Activated naive CD8-positive, alpha-beta T cell treated with anti-CD3 and anti-CD28 coated beads, Interleukin-2, amount 10 ng/mL, durations not matched to agents 7 days and 5 days (primary cell): ENCODE results near the gene NANOGP8. TPM values are rescaled to one million over a fixed set of nuclear protein-coding genes. Genes with fewer than 3 reads are reported as not detected.

Source experiments
- ATAC-seq: fragments of 150-1000 bp; cut with Tn5 transposase; one replicate; pipeline ENCODE4 v1.10.0; 2021; ENCODE audit warnings: low read depth, moderate library complexity
- POLR2A ChIA-PET: fragments of 350-600 bp; sonication (Branson Sonifier 250); formaldehyde crosslinking; loops from one replicate; lab custom pipeline; 2021; ENCODE audit warnings: antibody characterized with exemption; lab: Charles Lee
- DNase-seq: peaks from one replicate; pipeline ENCODE4 v3.0.0; 2021
- H3K27ac Mint-ChIP-seq: one replicate; pipeline ENCODE4 v1.8.0; 2022; ENCODE audit warnings: mild to moderate bottlenecking, mixed read lengths
- H3K27me3 Mint-ChIP-seq: one replicate; pipeline ENCODE4 v1.8.0; 2022; ENCODE audit warnings: mild to moderate bottlenecking, moderate library complexity, mixed read lengths
- H3K36me3 Mint-ChIP-seq: one replicate; pipeline ENCODE4 v1.8.0; 2021; ENCODE audit warnings: mild to moderate bottlenecking, mixed read lengths
- H3K4me1 Mint-ChIP-seq: one replicate; pipeline ENCODE4 v1.8.0; 2021; ENCODE audit warnings: mixed read lengths
- H3K4me3 Mint-ChIP-seq: one replicate; pipeline ENCODE4 v1.8.0; 2022; ENCODE audit warnings: mild to moderate bottlenecking, moderate library complexity, mixed read lengths
- H3K9me3 Mint-ChIP-seq: one replicate; pipeline ENCODE4 v1.8.0; 2021; ENCODE audit warnings: mixed read lengths
- total RNA-seq, 2 experiments: library from RNA; stranded (reverse); gene quantifications; one replicate each; pipeline ENCODE4 v1.2.3, GENCODE V29; 2021

NANOGP8 gene
- total RNA-seq, 2 experiments from 2014 or later = not detected

DNA sequence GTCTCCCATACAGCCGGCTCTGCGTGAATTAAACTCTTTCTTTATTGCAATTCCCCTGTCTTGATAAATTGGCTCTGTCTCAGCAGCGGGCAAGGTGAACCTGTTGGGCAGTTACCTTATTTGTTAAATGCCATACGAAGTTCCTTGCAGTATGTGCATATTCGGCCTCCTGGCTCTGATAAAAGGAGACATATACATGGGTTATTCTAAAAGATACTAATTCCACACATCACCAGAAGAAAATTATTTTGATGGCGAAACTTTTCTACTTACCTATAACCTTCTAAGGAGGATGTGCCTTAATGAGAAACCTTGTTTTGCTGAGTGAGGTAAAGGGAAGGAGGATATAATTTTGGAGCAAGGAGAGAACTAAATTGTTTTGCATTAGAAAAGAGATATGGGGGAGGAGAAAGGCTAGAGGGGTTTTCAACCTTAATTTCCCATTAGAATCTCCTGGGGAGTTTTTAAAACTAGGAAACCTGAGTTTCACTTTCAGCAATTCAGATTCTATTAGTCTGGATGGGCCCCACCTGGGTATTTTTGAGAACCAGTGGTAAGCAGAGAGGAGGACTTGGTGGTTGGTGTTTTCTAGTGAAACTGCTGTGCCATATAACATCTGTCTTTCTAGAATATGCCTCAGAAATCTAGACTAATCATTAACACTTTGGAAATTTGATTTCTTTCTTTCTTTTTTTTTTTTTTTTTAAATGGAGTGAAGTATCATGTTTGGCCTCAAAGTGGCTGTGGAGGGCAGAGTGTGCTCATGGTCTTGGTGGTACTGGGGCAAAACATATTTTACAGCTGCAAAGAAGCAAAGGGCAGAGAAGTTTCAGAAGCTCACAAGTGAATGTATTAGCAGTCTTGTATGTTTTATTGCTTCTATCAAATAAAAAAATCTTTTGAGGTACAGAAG lies 23.0 kb downstream of the NANOGP8 start:
- POLR2A ChIA-PET = no interaction called here
- Mint-ChIP-seq H3K36me3 (no peaks in the 10 kb centered on the region), H3K4me1 (no peaks in the 10 kb centered on the region), H3K27me3 (peaks cover 2% of the 10 kb centered on the region), H3K4me3 (no peak overlapping the region), H3K9me3 (no peaks in the 10 kb centered on the region), H3K27ac (no peak overlapping the region)
- no peak for DNase-seq
- no peak for ATAC-seq

- peaks cover 2% of the 10 kb centered on the region for H3K27me3 Mint-ChIP-seq
- POLR2A ChIA-PET = no interaction called here
- no peaks in the 10 kb centered on the region for H3K4me1 Mint-ChIP-seq
- H3K36me3 Mint-ChIP-seq = no peaks in the 10 kb centered on the region
- H3K27ac Mint-ChIP-seq = no peak overlapping the region
- no peak for ATAC-seq
- no peak for DNase-seq
- H3K4me3 Mint-ChIP-seq = no peak overlapping the region
- H3K9me3 Mint-ChIP-seq = no peaks in the 10 kb centered on the region
Measured at GRCh38 chr15:35061161-35061824, 23.8 kb downstream of the NANOGP8 start.

DNA sequence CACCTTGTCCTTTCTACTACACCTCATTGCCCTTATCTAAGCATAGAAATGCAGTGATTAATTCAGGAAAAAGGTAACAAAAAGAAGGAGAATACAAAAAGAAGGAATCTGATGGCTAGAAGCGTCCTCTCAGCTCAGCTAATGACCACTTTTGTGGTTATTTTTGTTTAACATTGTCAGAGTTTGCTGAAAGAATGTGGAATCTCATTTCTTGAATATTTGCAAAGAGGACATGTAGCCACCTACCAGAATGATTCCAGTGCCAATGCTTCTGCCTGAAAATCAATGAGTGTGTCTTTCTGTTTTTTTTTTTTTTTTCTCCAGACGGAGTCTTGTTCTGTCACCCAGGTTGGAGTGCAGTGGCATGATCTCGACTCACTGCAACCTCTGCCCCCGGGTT lies 24.5 kb downstream of the NANOGP8 start:
- H3K9me3 Mint-ChIP-seq = no peaks in the 10 kb centered on the region
- POLR2A ChIA-PET = no interaction called here

GRCh38 chr15:35058534-35059054 lies 26.5 kb downstream of the NANOGP8 start:
- no peak overlapping the region for H3K27ac Mint-ChIP-seq

More for the DNA sequence above, 24.5 kb downstream of the NANOGP8 start:
- no peaks in the 10 kb centered on the region for H3K4me1 Mint-ChIP-seq
- ATAC-seq (no peak), DNase-seq (no peak)
- H3K27ac Mint-ChIP-seq = no peak overlapping the region
- H3K36me3 Mint-ChIP-seq = no peaks in the 10 kb centered on the region
- H3K27me3 Mint-ChIP-seq = peaks cover 2% of the 10 kb centered on the region
- H3K4me3 Mint-ChIP-seq = no peak overlapping the region

DNA sequence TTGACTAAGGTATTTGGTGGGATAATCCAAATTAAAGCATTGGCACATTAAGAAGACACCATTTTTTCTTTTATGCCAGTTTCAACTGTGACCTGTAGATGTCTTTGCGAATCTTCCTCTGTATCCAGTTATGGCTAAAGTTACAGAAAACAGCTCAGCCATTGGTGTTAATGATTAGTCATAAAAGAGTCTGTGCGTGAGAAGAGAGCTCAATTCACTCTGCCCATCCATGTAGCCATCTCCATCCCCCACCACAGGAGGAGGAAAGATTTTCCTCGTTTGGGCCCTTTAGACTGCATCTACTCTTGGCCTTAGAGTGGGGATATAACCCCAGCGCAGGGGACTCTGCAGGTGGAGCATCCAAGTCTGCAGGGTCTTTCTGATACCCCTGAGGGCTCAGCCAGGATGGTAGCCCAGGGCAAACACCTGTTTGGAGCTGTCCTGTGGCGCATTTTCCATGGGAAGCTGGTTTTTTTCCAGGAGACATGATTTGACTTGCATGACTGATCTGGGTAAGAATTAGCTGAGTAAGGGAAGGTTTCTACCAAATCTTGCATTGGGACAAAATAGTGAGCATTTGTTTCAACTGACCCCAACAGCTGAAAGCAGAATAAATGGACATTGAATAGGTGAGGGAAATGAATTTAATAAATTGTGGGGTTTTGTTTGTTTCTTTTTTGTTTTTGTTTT lies 29.5 kb downstream of the NANOGP8 start:
- no peak overlapping the region for H3K27ac Mint-ChIP-seq

More at GRCh38 chr15:35058534-35059054, 26.5 kb downstream of the NANOGP8 start:
- peaks cover 2% of the 10 kb centered on the region for H3K27me3 Mint-ChIP-seq
- POLR2A ChIA-PET = no interaction called here
- H3K9me3 Mint-ChIP-seq = no peaks in the 10 kb centered on the region
- H3K36me3 Mint-ChIP-seq = no peaks in the 10 kb centered on the region
- H3K4me3 Mint-ChIP-seq = no peak overlapping the region
- no peak for DNase-seq
- H3K4me1 Mint-ChIP-seq = no peaks in the 10 kb centered on the region
- ATAC-seq = no peak

GRCh38 chr15:35054380-35054779 lies 30.7 kb downstream of the NANOGP8 start:
- ATAC-seq (no peak), DNase-seq (no peak)
- POLR2A ChIA-PET = no interaction called here
- no peak overlapping the region for H3K4me3 Mint-ChIP-seq
- H3K9me3 Mint-ChIP-seq = no peaks in the 10 kb centered on the region
- H3K27ac Mint-ChIP-seq = no peak overlapping the region
- H3K36me3 Mint-ChIP-seq = no peaks in the 10 kb centered on the region
- no peaks in the 10 kb centered on the region for H3K4me1 Mint-ChIP-seq
- peaks cover 2% of the 10 kb centered on the region for H3K27me3 Mint-ChIP-seq

More for the DNA sequence above, 29.5 kb downstream of the NANOGP8 start:
- no peak overlapping the region for H3K4me3 Mint-ChIP-seq
- peaks cover 2% of the 10 kb centered on the region for H3K27me3 Mint-ChIP-seq
- H3K9me3 Mint-ChIP-seq = no peaks in the 10 kb centered on the region
- no peaks in the 10 kb centered on the region for H3K36me3 Mint-ChIP-seq
- POLR2A ChIA-PET = no interaction called here
- no peak for ATAC-seq
- no peaks in the 10 kb centered on the region for H3K4me1 Mint-ChIP-seq
- no peak for DNase-seq

GRCh38 chr15:35047996-35048395 lies 37.1 kb downstream of the NANOGP8 start:
- no peaks in the 10 kb centered on the region for H3K36me3 Mint-ChIP-seq
- H3K4me3 Mint-ChIP-seq = no peak overlapping the region
- ATAC-seq (no peak), DNase-seq (no peak)
- no peak overlapping the region for H3K27ac Mint-ChIP-seq
- H3K27me3 Mint-ChIP-seq = no peaks in the 10 kb centered on the region
- no peaks in the 10 kb centered on the region for H3K9me3 Mint-ChIP-seq
- H3K4me1 Mint-ChIP-seq = no peaks in the 10 kb centered on the region
- POLR2A ChIA-PET = no interaction called here

DNA sequence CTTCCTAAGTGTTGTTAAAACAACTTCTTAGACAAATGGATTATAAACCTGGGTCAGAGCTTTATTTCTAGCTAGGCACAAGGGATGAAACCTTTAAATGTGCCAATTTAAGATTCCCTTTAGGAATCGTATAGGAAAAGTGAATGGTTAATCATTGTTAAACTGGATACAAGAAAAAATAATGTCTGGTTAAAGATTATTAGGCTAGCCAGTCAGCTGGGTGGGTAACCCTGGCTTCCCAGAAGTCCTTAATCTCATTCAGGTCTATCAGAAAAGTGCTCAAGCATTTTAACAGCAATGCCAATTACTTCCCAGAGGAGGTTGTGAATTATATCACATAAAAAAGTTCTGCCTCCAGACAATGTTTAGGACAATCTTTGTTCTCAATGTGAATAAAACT lies 37.6 kb downstream of the NANOGP8 start:
- no peaks in the 10 kb centered on the region for H3K36me3 Mint-ChIP-seq
- H3K9me3 Mint-ChIP-seq = no peaks in the 10 kb centered on the region
- DNase-seq (no peak), ATAC-seq (no peak)
- no peak overlapping the region for H3K4me3 Mint-ChIP-seq
- no peaks in the 10 kb centered on the region for H3K4me1 Mint-ChIP-seq
- POLR2A ChIA-PET = no interaction called here
- H3K27me3 Mint-ChIP-seq = no peaks in the 10 kb centered on the region
- no peak overlapping the region for H3K27ac Mint-ChIP-seq

- Mint-ChIP-seq H3K36me3 (no peaks in the 10 kb centered on the region), H3K4me3 (no peak overlapping the region), H3K9me3 (no peaks in the 10 kb centered on the region), H3K27me3 (no peaks in the 10 kb centered on the region), H3K27ac (no peak overlapping the region), H3K4me1 (no peaks in the 10 kb centered on the region)
- ATAC-seq (no peak), DNase-seq (no peak)
- POLR2A ChIA-PET = no interaction called here
Measured at GRCh38 chr15:35043373-35044095, 41.6 kb downstream of the NANOGP8 start.

DNA sequence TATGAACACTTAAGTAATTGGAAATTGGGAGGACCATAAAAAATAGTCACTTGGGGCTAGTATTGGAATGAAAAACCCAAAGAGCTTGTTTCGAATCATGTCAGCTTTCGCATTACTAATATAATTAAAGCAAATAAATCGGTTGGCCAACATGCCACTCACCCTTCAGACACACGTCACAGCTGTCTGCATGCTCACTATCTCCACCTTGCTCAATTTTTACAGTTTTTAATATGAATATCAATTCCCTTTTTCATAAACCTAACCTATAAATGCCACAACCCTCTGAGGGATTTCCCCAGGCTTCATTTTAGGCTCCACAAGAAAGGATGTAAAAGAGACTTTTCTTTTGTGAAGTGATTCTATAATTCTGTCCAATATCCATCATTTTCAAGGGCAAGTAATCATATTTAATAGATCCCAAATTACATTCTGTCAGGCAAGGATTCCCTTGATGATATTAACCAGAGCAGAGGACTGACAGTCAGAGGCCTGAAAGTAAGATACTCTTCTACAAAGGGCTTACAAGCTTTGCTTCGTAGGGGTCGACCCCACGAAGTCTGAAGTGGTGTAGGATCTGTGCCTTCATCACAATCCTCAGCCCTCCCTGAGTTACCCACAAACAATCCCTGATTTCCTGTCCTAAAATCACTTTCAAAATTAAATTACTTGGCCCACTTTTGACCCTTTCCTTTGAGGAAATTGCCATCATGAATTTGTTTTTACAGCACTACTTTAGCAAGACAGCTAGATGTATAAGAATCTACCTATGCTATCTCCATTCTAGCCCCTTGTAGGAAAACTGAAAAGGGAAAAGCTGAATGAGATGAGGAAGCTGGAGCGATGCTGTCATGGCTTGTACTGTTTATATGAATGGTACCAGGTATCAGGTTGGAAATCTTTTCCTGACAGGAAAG lies 44.5 kb downstream of the NANOGP8 start:
- H3K27me3 Mint-ChIP-seq = no peaks in the 10 kb centered on the region
- POLR2A ChIA-PET = no interaction called here
- H3K36me3 Mint-ChIP-seq = no peaks in the 10 kb centered on the region
- no peak overlapping the region for H3K27ac Mint-ChIP-seq
- no peaks in the 10 kb centered on the region for H3K4me1 Mint-ChIP-seq
- no peak for DNase-seq
- no peaks in the 10 kb centered on the region for H3K9me3 Mint-ChIP-seq
- H3K4me3 Mint-ChIP-seq = no peak overlapping the region
- ATAC-seq = no peak

- H3K9me3 Mint-ChIP-seq = no peaks in the 10 kb centered on the region
- H3K4me1 Mint-ChIP-seq = no peaks in the 10 kb centered on the region
- no peaks in the 10 kb centered on the region for H3K36me3 Mint-ChIP-seq
- no peaks in the 10 kb centered on the region for H3K27me3 Mint-ChIP-seq
- no peak for DNase-seq
- POLR2A ChIA-PET = no interaction called here
- H3K4me3 Mint-ChIP-seq = no peak overlapping the region
- no peak overlapping the region for H3K27ac Mint-ChIP-seq
- no peak for ATAC-seq
Measured at GRCh38 chr15:35038626-35039451, 46.3 kb downstream of the NANOGP8 start.
